Osteoblast (primary cell): ENCODE measurements around the gene PLCL1. TPM values are rescaled to one million over a fixed set of nuclear protein-coding genes. Genes with fewer than 3 reads are reported as not detected.

Experiments used
- DNase-seq: peaks from one replicate; pipeline ENCODE4 v3.0.0; 2011; ENCODE audit warnings: low spot score, mixed read lengths; ENCODE audit not compliant: insufficient read length; ENCODE audit errors: missing footprints
- H2AFZ ChIP-seq: 2 replicates; pipeline ENCODE4 v1.6.0; 2011; ENCODE audit warnings: mild to moderate bottlenecking, low read length
- H3K27ac ChIP-seq: 2 replicates; pipeline ENCODE4 v1.5.1; 2011; ENCODE audit warnings: mild to moderate bottlenecking, low read depth, low read length, moderate library complexity
- H3K27me3 ChIP-seq: 2 replicates; pipeline ENCODE4 v1.6.0; 2012; ENCODE audit warnings: mild to moderate bottlenecking, control low read depth, inconsistent platforms, low read length, moderate library complexity; ENCODE audit not compliant: insufficient read depth
- H3K36me3 ChIP-seq: 2 replicates; pipeline ENCODE4 v1.5.1; 2011; ENCODE audit warnings: mild to moderate bottlenecking, low read length, control low read depth, moderate library complexity; ENCODE audit not compliant: insufficient read depth
- H3K4me1 ChIP-seq: 2 replicates; pipeline ENCODE4 v1.5.1; 2011; ENCODE audit warnings: mild to moderate bottlenecking, low read length, control low read depth, moderate library complexity; ENCODE audit not compliant: insufficient read depth
- H3K4me2 ChIP-seq: 2 replicates; pipeline ENCODE4 v1.6.0; 2011; ENCODE audit warnings: mild to moderate bottlenecking, low read length; ENCODE audit not compliant: insufficient read depth
- H3K4me3 ChIP-seq: fragments of 200-600 bp; sonication (generic); 3 replicates; pipeline ENCODE4 v1.5.1; 2012; ENCODE audit warnings: mild to moderate bottlenecking, low read length, inconsistent platforms; ENCODE audit not compliant: insufficient read depth
- H3K79me2 ChIP-seq: 2 replicates; pipeline ENCODE4 v1.6.0; 2012; ENCODE audit warnings: mild to moderate bottlenecking, low read length, control low read depth, inconsistent platforms; ENCODE audit not compliant: insufficient read depth
- H3K9me3 ChIP-seq: 2 replicates; pipeline ENCODE4 v1.5.1; 2011; ENCODE audit warnings: low read depth, low read length, control low read depth
- H4K20me1 ChIP-seq: 2 replicates; pipeline ENCODE4 v1.6.0; 2012; ENCODE audit warnings: mild to moderate bottlenecking, low read length, control low read depth; ENCODE audit not compliant: insufficient read depth
- total RNA-seq: library from RNA; depleted of rRNA; stranded (reverse); fragments of >200 nt; gene quantifications from 2 replicates; pipeline ENCODE4 v1.2.3, GENCODE V29; 2012
- TF ChIP-seq, protein P1 (sequence below): IDR thresholded peaks from 2 replicates; pipeline ENCODE4 v1.5.1; 2011; ENCODE audit warnings: mild to moderate bottlenecking, low read depth, low read length, moderate library complexity; ENCODE audit errors: extremely low read depth

PLCL1 gene
- total RNA-seq, 1 donor: 4.0 TPM

DNA sequence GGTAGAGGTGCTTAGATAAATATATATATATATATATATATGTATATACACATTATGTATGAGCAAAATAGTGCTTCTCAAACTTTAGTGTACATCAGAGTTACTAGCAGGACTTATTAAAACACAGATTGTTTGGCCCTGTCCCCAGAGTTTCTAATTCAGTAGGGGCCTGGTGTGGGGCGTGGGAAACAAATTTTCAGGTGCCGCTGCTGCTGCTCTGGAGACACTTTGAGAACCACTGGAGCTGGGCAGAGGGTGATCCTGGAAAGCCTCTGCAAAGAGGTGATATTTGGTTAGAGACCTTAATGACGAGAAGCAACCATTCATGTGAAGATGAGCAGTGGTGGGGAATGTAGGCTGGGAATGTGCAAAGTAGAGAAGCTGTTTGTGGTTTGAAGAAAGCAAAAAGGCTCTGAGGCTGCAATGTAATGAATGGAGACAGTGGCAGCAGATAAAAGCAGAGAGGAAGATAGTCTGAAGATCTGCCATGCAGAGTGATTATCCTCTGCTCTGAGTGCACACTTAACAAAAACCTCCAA is 142.9 kb downstream of the PLCL1 start:
- Histone ChIP-seq H3K4me3 (no peak overlapping the region), H2AFZ (no peak overlapping the region), H3K27me3 (peaks cover 21% of the 10 kb centered on the region), H3K9me3 (no peaks in the 10 kb centered on the region), H3K27ac (no peak overlapping the region), H4K20me1 (no peaks in the 10 kb centered on the region), H3K36me3 (no peaks in the 10 kb centered on the region), H3K79me2 (no peaks in the 10 kb centered on the region), H3K4me2 (no peak overlapping the region), H3K4me1 (no peaks in the 10 kb centered on the region)
- TF ChIP-seq, protein P1, sequence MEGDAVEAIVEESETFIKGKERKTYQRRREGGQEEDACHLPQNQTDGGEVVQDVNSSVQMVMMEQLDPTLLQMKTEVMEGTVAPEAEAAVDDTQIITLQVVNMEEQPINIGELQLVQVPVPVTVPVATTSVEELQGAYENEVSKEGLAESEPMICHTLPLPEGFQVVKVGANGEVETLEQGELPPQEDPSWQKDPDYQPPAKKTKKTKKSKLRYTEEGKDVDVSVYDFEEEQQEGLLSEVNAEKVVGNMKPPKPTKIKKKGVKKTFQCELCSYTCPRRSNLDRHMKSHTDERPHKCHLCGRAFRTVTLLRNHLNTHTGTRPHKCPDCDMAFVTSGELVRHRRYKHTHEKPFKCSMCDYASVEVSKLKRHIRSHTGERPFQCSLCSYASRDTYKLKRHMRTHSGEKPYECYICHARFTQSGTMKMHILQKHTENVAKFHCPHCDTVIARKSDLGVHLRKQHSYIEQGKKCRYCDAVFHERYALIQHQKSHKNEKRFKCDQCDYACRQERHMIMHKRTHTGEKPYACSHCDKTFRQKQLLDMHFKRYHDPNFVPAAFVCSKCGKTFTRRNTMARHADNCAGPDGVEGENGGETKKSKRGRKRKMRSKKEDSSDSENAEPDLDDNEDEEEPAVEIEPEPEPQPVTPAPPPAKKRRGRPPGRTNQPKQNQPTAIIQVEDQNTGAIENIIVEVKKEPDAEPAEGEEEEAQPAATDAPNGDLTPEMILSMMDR: no peak
- DNase-seq: no peak

DNA sequence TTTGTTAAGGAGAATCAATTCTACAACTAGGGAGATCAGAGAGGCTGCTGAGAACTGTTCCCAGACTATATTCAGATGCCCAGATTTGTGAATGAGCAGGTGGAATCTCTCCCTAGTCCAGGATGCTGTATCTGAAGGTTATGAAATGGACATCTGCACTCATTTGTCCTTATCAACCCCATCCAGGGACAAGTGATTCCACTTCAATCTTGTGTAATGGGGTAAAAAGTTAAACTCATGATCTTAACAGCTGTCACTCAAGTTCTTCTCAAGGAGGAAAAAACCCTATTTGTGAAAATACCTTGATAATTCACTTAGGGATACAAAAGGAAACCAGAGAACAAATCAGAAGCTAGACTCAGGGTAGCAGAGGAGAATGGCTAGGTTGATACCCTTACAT is 144.8 kb downstream of the PLCL1 start:
- no peak overlapping the region for H3K4me2 ChIP-seq
- peaks cover 21% of the 10 kb centered on the region for H3K27me3 ChIP-seq
- no peak overlapping the region for H3K27ac ChIP-seq
- H3K36me3 ChIP-seq: no peaks in the 10 kb centered on the region
- H2AFZ ChIP-seq: no peak overlapping the region
- H3K4me3 ChIP-seq: no peak overlapping the region
- no peaks in the 10 kb centered on the region for H3K4me1 ChIP-seq
- no peak for DNase-seq
- TF ChIP-seq, protein P1: no peak
- no peaks in the 10 kb centered on the region for H4K20me1 ChIP-seq
- H3K79me2 ChIP-seq: no peaks in the 10 kb centered on the region
- H3K9me3 ChIP-seq: no peaks in the 10 kb centered on the region

DNA sequence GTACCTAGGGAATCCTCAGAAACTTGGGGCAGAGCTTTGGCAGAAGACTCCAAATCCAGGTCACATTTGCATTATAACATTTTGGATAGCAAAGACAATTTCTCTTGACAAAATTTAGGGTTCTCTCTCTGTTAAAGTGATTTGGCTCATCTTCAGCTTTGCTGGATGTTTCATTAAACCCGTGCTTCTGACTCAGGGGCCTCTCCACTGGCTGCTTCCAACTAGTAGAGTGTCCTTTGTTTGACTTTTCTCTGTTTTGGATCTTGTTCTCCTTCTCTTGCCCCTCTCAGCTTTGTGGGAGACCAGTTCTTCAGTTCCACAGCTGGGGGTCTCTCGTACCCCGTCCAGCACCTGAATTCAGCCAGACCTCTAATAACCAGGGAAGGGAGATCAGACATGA is 145.6 kb downstream of the PLCL1 start:
- H3K27ac ChIP-seq: no peak overlapping the region
- H3K36me3 ChIP-seq: no peaks in the 10 kb centered on the region
- DNase-seq: no peak
- no peak overlapping the region for H2AFZ ChIP-seq
- H4K20me1 ChIP-seq: no peaks in the 10 kb centered on the region
- H3K79me2 ChIP-seq: no peaks in the 10 kb centered on the region
- TF ChIP-seq, protein P1: no peak
- no peaks in the 10 kb centered on the region for H3K9me3 ChIP-seq
- H3K27me3 ChIP-seq: peaks cover 16% of the 10 kb centered on the region
- H3K4me2 ChIP-seq: no peak overlapping the region
- H3K4me3 ChIP-seq: no peak overlapping the region
- H3K4me1 ChIP-seq: no peaks in the 10 kb centered on the region

DNA sequence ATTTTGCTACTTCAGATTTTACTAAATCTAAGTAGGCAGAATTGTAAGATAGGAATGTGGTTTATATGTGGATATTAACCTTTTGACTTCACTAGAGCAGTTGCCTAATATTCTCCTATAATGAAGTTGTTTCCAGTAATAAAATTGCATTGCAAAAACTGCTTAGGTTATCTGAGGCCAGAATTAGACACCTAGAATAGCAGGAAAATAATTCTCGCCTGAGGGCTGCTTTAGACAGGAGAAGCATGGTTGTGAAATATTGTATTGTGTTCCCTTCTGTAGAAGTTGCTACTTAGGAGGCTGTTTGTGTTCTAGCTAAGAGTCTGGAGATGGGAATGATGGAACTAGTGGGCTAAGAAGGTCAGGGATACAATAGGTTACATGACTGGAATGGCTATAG is 146.3 kb downstream of the PLCL1 start:
- TF ChIP-seq, protein P1: no peak
- Histone ChIP-seq H3K27ac (no peak overlapping the region), H3K4me3 (no peak overlapping the region), H3K79me2 (no peaks in the 10 kb centered on the region), H3K27me3 (peaks cover 16% of the 10 kb centered on the region), H3K36me3 (no peaks in the 10 kb centered on the region), H3K9me3 (no peaks in the 10 kb centered on the region), H4K20me1 (no peaks in the 10 kb centered on the region), H3K4me2 (no peak overlapping the region), H3K4me1 (no peaks in the 10 kb centered on the region), H2AFZ (no peak overlapping the region)
- DNase-seq: no peak
